COLO829 (cell line): ENCODE measurements around the gene NSUN2.

Experiments
- DNase-seq: peaks from one replicate; pipeline ENCODE4 v3.0.0; 2012; ENCODE audit warnings: low spot score

NSUN2 gene

DNA sequence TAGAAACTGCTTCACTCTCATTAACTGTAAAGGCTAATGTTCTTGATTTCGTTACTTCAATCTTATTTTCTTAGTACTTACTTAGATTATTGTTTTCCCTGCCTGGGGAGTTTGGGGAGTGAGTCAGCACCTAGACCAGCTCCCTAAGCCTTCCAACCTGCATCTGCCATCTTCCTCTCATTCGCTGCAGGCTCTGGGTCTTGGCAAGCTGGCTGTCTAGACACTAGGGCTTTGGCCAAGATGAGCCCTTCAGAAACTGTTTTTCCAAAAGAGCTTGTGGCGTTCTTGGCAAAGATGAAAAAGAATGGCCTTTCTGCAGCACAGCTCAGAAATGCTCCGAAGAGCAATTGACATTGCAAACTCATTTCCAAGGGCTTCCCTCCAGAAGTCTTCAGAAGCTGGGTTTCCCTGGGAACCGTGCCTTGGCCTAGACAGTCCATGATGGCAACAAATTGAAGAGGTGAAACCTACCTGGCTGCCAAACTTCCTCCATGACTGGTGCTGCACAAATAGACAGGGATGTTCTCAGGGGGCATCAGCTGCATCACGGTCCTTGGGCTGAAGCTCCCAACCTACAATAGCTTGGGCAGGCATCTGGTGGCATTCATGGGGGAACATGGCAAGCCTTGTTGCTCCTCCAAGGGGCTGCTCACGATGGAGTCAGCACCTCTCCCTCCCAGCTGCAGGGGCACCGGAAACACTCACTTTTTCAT is 76.6 kb downstream of the NSUN2 start:
- DNase-seq = no peak

DNA sequence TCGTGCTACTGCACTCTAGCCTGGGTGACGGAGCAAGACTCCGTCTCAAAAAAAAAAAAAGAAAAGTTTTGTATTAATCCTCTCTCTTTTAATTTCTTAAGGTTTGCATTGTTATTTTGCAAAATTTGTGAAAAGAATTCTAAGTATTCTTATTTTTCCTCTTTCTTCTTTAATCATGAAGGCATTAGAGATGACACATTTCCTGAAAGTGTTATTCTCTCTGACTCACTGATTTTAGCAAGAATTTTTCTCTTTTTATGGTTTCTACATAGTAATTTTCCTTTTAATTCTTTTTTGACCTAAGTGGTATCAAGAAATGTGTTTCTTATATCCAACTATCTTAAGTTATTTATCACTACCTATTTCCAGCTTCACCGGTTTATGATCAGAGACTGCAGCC is 78.0 kb downstream of the NSUN2 start:
- no peak for DNase-seq

DNA sequence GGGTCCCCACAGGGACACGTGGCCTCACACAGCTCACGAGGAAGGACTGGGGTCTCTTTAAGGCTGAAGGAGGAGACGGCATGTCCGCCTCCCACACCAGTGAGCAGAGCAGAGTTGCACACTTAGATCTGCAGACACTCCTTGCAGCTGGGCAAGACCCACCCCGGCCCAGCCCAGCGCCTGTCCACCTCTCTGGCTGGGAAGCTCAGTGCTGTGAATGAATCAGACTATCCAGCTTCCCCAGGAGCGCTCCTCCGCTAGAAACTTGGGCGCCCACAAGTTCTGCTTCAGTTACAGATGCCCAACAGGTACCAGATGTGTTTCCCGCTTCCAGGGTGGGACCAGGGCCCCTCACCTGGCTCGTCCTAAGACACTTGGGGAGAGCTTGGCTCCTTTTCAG is 78.9 kb downstream of the NSUN2 start:
- DNase-seq = no peak

DNA sequence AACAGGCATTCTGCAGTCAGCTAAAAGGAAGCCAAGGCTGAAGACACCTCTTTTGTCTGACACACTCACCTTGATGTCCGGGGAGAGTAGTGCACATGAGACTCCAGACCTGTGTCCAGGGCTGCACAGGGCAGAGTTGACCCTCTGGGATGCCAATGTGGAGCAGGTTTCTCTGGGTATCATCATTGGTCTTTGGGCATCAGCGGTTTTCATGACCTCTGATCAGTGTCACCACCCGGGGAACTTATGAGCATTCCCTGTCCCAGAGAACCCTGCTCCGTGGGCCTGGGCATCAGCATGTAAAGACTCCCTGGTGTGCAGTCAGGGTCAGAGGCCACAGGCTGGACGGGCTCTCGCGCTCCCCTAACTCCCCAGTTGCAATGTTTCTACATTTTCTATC is 80.2 kb downstream of the NSUN2 start:
- no peak for DNase-seq

DNA sequence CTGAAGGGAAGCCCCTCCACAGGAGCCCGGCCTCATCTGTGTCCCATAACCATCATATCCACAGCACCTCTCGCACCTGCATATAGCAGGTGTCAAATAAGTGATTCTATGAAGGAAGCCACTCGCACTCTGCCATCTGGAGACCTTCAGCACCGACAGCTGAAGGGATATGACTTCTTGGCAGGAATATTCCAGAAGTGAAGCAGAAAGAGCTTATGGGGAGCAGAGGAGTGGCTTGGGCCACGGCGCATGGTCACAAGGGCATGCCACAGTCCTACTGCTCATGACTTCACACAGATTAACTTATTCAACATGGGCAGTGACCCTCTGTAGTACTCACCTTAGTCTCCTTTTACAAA is 80.9 kb downstream of the NSUN2 start:
- DNase-seq = no peak

DNA sequence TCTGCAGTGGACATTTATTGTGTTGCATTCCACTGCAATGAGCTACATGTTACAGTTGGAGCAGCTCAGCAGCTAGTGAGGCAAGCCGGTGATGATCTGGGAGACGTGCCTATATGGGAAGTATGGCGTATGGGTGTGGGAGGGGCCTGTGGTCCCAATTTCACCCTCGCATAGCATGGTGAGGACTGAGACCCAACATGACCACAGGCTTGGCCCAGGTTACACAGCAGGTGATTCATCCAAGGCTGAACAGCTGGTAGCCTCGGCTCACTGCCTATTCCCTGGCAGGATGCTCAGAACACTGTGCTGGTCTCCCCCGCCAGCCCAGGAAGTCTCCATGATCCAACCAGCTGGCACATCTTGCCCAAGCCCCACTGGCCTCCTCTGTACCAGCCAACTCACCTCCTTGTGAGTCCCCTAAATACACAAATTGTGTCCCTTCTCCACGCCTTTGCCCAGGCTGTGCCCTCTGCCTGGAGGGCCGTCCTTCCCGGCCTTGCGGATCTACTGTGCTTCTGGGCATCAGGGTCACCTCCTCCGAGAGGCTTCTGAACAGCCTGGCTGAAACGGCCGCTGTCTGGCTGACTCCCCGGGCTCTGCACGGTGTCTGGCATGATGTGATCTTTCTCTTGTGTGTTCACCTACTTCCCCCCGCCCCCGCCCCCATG is 81.4 kb downstream of the NSUN2 start:
- DNase-seq = no peak

DNA sequence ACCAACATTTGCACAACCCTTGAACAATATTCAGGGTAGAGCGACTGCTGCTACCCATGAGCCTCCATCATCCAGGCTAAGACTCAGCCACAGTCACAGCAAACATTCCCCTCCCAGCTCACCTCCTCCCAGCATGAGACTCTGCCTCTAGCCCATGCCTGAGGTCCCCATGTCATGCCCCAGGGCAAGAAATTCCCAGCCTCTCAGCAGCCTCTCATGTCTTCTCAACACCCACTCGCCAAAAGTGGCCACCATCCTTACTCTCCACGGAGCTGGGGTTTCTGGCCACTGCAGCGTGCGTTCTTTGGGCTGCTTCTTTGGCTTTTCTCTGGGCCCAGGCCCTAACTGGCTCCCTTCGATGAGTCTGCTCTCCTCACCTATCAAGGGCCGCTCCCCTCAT is 82.2 kb downstream of the NSUN2 start:
- DNase-seq = no peak
